Tracheal epithelial cell (primary cell): ENCODE data around the gene SNRNP35. TPM values are rescaled to one million over a fixed set of nuclear protein-coding genes. Genes with fewer than 3 reads are reported as not detected.

Experiments used
- total RNA-seq: library from RNA; depleted of rRNA; stranded (reverse); fragments of >200 nt; gene quantifications from 2 replicates; pipeline ENCODE4 v1.2.1, GENCODE V29; 2014

Gene SNRNP35, protein sequence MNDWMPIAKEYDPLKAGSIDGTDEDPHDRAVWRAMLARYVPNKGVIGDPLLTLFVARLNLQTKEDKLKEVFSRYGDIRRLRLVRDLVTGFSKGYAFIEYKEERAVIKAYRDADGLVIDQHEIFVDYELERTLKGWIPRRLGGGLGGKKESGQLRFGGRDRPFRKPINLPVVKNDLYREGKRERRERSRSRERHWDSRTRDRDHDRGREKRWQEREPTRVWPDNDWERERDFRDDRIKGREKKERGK
- 8.9 and 9.2 TPM in 2 replicates for total RNA-seq

DNA sequence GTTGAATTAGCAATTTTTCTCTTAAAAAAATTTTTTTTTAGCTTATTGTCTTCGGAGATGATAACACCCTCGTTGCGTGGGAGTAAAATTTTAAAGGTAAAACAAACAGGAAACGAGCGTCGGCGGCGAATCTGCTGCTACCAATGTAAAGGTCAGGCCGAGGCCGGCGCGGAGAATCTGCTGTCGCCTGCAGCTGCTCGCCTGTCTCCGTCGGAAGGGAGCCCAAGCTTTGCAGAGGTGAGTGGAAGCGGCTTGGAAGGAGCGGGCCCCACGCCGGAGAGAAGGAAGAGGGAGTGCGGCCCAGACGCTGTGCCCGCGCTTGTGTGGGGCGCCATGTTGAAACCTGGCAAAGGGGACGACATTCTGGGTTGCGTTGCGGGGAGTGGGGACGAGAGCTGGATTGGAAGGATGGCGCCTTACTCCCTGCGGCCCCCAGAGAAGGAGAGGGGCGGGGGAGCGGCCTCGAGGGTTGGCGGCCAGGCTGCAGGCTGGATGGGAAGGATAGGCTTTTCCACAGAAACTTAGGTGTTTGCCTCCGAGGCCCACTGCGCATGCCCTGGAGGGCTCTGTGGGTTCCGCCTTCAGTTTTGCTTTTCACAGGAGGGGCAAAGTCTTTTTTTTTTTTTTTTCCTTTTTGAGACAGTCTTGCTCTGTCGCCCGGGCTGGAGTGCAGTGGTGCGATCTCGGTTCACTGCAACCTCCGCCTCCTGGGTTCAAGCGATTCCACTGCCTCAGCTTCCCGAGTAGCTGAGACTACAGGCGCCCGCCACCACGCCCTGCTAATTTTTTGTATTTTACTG is at the start of gene SNRNP35:
Gene SNRNP35, plus strand, starts transcription at position 160 of the 800 bp plus-strand sequence. CDS start 7,402 bp downstream, outside the sequence.

DNA sequence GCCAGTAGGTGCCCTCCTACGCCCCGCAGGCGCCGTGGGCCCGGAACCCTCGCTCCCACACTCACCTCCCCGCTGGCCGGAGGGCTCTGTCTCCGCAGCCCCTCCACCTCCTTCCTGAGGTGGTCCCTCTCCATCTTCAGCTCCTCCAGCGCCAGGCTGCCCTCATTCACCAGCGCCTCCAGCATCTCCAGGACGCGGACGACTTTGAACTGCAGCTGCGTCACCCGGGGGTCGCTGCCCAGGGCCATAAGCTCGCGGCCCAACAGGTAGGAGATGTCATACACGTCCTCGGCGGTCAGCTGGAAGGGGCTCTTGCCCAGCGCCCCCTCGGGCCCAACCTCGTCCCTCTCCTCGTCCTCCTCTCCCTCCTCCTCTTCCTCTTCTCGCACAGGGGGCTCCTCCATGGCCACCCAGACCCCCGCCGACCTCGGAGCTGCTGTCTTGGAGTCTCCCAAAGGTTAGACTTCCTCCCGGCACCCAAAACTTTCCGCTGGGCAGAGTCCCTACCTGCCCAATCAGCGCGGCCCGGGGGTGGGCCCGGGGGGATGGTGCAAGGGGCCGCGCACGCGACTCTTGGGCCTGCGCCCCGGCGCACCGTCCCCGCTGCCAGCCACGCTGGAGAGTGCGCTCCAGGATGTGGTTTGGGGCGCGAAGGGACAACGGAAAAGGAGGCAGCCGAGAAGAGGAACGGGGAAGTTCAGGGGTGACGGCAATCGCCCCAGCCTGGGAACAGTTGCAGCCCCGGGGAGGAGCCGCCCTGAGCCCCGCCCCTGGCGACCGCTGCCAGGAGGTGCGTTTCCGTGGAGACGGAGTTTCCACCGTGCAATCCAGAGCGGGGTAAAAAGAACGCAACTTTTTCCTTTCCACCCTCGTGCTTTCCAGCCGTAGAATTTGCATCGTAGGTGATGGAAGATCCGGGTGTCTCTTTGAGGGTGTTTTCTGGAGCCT is 21.6 kb upstream of the SNRNP35 start, which contains the start of gene RILPL2:
Gene RILPL2, minus strand, starts transcription at position 668 of the 948 bp plus-strand sequence. Its CDS starts 264 bp downstream, at position 404.

Other genes with a start within 250 kb of the SNRNP35 start
- 14.9 and 22.2 TPM in 2 replicates for gene MPHOSPH9, start 225.0 kb upstream of the SNRNP35 start, total RNA-seq
- gene MTRFR, start 224.7 kb upstream of the SNRNP35 start, total RNA-seq: 6.0 and 11.1 TPM in 2 replicates
- gene CDK2AP1, start 186.3 kb upstream of the SNRNP35 start, total RNA-seq: 65.4 and 77.4 TPM in 2 replicates
- gene SBNO1, start 93.3 kb upstream of the SNRNP35 start, total RNA-seq: 23.9 and 26.9 TPM in 2 replicates
- 38.1 and 46.0 TPM in 2 replicates for gene KMT5A, start 74.0 kb upstream of the SNRNP35 start, total RNA-seq
- gene RILPL2, start 21.5 kb upstream of the SNRNP35 start, total RNA-seq: 3.0 and 3.9 TPM in 2 replicates
- 5.3 and 6.4 TPM in 2 replicates for gene RILPL1, start 75.6 kb downstream of the SNRNP35 start, total RNA-seq
- 383 and 386 TPM in 2 replicates for gene TMED2, start 126.4 kb downstream of the SNRNP35 start, total RNA-seq
- gene DDX55, start 144.0 kb downstream of the SNRNP35 start, total RNA-seq: 15.2 and 25.6 TPM in 2 replicates
- gene EIF2B1, start 175.5 kb downstream of the SNRNP35 start, total RNA-seq: 62.2 and 72.3 TPM in 2 replicates
- gene GTF2H3, start 175.7 kb downstream of the SNRNP35 start, total RNA-seq: 61.4 and 68.0 TPM in 2 replicates
- 3.1 and 3.2 TPM in 2 replicates for gene TCTN2, start 213.0 kb downstream of the SNRNP35 start, total RNA-seq